HG02970 (cell line): ENCODE results near the gene GRHL3.
A peak's percentile ranks its signal among the peaks of the same experiment; 100 is the strongest.

Experiments
- ATAC-seq: cut with Tn5 transposase; IDR thresholded peaks from one replicate; pipeline ENCODE4 v1.9.1; 2021; ENCODE audit warnings: mild to moderate bottlenecking, moderate library complexity, moderate number of reproducible peaks; ENCODE audit not compliant: unreplicated experiment, low FRiP score

GRHL3 gene

DNA sequence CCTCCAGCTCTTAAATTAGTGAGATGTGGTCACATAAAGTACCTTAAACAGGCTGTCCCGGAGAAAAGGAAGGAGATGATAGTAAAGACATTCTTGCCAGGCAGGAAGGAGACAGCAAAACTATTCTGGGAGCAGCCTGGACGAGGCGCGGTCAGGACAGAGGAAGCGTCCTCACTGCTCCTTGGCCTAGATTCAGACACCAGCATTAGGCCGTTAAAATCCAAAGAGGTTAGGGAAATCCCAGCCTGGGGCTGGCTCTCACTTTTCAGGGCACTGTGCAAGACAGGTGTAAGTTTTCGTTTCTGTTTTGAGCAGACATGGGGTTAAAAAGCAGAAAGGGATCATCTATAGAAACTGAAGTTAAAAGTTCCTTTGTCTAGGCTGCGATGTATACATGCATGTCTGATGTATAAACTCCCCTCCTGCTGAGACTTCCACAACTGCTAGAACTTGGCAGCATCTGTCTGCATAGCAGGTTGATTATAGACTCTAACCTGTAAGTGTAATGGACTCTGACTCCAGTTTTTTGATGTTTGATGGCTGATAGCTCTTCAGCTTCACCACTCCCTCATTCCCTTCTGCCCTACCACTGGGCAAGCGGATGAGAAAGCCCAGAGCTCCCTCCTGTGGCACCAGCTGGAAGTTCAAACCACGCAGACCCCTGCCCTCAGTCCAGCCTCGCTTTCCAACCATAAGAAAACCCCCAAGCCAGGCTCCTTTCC is 72.9 kb downstream of the GRHL3 start:
- ATAC-seq, result peak; percentile 74

DNA sequence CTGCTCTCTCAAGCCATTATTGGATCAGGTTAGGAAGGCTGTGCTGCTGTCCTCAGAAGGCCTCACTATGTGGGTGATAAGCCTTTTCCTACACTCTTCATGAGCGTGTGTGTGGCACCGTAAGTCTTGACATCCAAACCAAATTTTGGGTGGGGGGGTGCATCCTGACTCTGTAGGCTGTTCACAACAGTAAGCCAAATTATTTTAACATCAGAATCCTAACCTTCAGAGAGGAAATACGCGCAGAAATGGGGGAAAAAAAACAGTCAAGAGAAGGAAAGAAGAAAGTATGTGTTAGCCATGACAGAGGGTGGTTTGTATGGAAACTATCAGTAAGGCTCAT is 73.4 kb downstream of the GRHL3 start:
- ATAC-seq, result no peak

DNA sequence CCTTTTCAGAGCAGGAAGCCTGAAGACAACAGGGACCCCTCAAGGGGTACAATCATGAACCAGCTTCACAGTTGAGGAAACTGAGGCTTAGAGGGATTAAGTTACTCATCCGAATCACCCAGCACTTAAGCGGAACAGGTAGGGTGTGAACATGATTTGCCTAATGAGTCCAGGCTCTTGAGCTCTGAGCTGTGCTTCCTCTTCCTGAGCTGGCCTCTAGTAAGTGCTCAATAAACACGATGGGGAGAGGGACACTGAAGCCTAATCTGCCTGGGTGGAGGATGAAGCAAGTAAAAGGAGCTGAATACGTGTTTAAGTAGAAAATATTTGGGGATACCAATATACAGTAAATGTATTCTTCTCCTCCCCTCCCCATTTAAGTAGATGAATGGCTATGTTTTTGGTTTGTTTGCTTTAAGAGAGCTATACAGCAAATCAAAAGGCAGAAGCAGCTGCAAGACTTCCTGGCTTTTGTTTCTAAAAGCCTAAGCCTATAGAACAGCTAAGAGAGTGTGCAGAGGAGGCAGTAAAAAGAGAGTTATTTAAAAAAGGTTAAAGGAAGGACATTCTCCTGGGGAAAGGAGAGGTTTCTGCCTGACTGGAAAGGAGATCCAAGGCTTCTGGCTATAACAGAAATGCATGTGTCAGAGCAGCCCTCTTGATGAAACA is 74.0 kb downstream of the GRHL3 start:
- ATAC-seq, result no peak

DNA sequence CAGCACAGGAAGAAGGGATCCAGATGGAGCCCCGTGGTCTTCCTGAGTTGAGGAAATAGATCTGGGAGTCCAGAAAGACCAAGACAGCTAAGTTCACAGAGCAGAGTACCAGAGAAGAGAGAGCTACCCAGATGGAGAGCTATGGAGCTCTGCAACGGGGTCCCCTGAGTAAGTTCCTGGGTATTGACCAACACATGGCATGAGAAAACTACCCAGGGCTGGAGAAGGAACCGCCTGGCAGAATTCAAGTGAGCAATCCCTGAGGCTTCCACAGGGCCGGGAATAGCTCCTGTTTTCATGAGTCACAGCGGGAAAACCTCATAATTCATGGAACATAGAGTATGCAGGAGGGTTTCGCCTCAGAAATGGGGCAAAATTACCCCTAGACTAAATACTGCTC is 74.7 kb downstream of the GRHL3 start:
- ATAC-seq, result no peak

DNA sequence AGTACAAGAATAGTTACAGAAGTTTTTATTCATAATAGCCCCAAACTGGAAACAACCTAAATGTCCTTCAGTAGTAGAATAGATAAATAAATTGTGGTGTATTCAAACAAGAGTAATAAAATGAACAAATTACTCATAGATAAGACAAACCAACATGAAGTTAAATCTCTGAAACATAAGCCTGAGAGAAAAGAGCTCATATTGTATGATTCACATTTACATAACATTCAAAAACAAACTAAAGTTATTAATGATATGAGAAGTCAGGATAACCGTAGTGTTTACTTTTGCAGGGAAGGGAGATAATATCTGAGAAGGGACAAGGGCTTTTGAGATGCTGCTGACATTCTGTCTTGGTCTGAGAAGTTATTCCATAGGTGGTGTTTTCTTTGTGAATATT is 80.9 kb downstream of the GRHL3 start:
- no peak for ATAC-seq

DNA sequence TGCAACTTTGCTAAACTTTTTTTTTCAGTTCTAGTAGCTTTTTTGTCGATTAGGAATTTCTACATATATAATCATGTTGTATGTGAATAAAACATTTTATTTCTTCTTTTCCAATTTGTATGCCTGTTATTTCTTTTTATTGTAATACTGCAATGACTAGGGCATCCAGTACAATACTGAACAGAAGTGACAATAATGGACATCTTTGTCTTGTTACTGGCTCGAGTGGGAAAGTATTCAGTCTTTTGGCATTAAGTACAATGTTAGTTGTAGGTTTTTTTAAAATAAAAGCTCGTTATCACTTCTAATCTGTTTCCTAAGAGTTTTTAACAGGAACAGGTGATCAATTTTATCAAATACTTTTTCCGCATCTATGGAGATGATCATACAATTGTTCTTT is 84.6 kb downstream of the GRHL3 start:
- no peak for ATAC-seq
